Astrocyte (in vitro differentiated cells and primary cell): Measurements from ENCODE around the gene ASPG.

Source experiments
- EZH2 ChIP-seq: IDR thresholded peaks from 2 replicates; pipeline ENCODE4 v1.6.1; 2012; ENCODE audit warnings: mild to moderate bottlenecking, low read length, inconsistent platforms; ENCODE audit not compliant: insufficient read depth
- TF ChIP-seq, protein P1 (sequence below): IDR thresholded peaks from 2 replicates; pipeline ENCODE4 v1.5.1; 2011; ENCODE audit warnings: low read depth, mild to moderate bottlenecking, inconsistent platforms, low read length, moderate library complexity; ENCODE audit not compliant: insufficient read depth

- TF ChIP-seq, protein P1, sequence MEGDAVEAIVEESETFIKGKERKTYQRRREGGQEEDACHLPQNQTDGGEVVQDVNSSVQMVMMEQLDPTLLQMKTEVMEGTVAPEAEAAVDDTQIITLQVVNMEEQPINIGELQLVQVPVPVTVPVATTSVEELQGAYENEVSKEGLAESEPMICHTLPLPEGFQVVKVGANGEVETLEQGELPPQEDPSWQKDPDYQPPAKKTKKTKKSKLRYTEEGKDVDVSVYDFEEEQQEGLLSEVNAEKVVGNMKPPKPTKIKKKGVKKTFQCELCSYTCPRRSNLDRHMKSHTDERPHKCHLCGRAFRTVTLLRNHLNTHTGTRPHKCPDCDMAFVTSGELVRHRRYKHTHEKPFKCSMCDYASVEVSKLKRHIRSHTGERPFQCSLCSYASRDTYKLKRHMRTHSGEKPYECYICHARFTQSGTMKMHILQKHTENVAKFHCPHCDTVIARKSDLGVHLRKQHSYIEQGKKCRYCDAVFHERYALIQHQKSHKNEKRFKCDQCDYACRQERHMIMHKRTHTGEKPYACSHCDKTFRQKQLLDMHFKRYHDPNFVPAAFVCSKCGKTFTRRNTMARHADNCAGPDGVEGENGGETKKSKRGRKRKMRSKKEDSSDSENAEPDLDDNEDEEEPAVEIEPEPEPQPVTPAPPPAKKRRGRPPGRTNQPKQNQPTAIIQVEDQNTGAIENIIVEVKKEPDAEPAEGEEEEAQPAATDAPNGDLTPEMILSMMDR: no peak
- TF ChIP-seq EZH2: no peak
These were observed 2.0 kb downstream of the ASPG start for GRCh38 chr14:104087505-104087904.
